GM18907 (cell line): ENCODE measurements around the gene HEG1.
A peak's percentile ranks its signal among the peaks of the same experiment; 100 is the strongest.

Experiments
- ATAC-seq: cut with Tn5 transposase; IDR thresholded peaks from one replicate; pipeline ENCODE4 v1.9.1; 2021; ENCODE audit warnings: mild to moderate bottlenecking, moderate library complexity; ENCODE audit not compliant: unreplicated experiment

Gene HEG1

DNA sequence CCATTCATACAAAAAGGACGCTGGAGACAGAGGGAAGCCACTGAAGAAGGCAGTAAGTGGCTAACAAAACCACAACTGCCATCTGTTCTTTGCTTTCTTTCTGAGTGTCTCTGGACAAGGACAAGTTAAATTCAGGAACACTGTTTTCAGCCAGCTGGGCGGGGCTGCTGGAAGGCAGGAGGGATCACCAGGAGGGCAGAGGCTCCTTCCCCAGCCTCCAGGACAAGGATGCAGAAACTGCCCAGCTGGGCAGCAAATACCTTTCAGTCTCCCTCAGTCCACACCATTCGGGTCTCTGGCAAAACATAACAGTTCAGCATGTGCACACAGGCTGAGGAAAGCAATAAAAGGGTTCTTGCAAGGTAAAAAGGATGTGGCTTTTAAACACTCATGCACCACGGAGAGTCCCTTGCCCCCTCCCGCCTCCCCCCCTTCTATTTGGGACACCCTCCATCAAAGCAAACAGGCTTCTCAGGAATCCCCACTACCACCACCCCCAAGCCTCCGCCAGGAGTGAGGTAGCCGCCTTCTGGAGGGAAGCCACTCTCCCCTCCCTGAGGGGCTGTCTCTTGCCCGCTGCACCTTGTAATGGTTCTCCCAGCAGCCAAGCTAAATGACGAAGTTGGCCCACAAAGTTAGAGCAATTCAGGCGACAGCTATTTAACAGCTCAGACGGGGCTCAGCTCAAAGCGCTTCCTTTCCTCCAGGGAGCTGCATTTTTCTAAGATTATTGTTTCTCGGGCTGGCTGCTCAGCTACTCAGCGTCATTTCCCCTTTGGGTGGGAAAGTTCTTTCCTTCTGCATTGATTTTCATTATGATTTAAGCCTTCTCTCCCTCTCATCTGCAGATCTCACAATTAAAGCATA is 3.8 kb downstream of the HEG1 start:
- no peak for ATAC-seq

GRCh38 chr3:125051205-125051604 is 4.6 kb downstream of the HEG1 start:
- ATAC-seq: no peak

DNA sequence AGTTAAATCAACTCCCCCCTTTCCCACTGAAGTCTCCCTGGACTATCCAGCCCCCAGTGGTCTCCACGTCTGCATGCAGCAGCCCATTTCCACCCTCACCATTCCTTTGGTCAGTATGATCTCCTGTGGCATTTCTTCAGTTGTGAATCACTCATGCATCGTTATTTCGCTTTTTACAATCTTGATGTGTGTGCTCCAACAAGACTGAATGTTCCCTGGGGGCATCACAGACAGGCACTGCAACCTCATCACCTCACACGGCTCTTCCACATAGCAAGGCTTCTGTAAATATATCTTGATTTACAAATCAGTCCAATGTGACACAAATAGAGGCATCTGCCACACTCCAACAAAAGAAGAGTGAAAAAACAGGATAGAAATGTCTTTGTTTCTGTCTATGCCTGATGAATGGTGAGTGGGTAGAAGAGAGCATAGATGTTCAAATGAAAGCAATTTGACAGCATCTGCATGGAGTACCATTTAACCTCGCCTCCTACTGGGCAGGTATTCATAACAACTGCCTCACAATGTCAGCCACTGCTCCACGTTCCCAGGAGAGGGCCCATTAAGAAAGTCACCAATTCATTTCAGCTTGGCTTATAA is 5.2 kb downstream of the HEG1 start:
- ATAC-seq: no peak

- no peak for ATAC-seq
These were observed 7.5 kb downstream of the HEG1 start for GRCh38 chr3:125048282-125048681.

GRCh38 chr3:125045965-125046364 is 9.8 kb downstream of the HEG1 start:
- ATAC-seq: no peak

DNA sequence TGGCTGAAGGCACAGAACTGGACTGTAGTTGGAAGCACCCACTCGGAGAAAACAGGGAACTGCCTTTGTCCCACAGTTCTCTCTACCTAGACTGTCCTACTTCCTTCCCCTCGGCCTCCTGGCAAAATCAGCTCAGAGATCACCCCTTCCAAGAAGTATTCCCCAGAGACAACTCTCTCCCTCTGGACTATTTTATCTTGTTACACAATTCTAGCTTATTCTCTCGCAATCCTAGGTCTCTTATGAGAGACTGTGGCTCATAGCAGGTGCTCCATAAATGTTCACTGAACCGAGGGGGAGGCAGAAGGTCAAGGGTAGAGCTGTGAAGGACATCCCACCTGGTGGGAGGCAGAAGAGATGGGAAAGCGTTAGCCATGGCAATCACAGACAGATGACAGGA is 10.6 kb downstream of the HEG1 start:
- ATAC-seq: no peak

- ATAC-seq: no peak
These were observed 12.1 kb downstream of the HEG1 start for GRCh38 chr3:125043599-125044151.

DNA sequence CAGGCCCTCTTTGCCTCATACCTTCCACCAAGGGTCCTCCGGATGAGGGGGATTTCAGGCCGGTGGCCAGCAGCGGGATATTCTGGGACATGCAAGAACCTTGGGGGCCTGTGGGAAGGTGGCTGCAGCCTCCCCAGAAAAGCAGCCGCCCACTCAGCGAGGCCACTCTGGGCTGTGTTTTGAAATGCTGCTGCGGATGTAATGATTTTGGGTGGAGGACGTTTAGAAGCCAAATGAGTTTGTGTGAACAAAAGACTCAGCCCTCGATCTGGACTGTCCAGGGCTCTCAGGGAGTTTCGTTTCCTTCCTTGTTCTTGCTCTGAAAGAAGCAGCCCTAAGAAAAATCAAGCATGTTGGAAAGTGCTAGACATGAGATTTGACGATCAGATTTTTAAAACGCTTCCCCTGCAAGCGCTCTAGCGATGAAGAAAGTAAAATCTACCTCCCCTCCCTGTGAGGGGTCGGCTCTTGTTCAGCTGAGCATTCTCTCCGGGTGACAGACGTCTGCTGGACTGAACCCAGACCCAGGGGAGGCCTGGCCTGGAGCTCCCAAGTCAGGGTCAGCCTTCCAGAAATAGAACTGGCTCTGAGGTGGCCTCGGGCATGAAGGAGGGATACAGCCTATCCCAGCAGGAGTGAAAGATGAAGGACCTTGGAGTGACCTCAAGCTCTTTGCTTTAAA is 12.9 kb downstream of the HEG1 start:
- ATAC-seq: no peak

GRCh38 chr3:125039131-125040100 is 16.4 kb downstream of the HEG1 start:
- ATAC-seq: no peak

- no peak for ATAC-seq
These were observed 18.2 kb downstream of the HEG1 start for GRCh38 chr3:125037498-125038150.

- ATAC-seq: peak; percentile 57
These were observed 20.6 kb downstream of the HEG1 start for GRCh38 chr3:125035217-125035616.

DNA sequence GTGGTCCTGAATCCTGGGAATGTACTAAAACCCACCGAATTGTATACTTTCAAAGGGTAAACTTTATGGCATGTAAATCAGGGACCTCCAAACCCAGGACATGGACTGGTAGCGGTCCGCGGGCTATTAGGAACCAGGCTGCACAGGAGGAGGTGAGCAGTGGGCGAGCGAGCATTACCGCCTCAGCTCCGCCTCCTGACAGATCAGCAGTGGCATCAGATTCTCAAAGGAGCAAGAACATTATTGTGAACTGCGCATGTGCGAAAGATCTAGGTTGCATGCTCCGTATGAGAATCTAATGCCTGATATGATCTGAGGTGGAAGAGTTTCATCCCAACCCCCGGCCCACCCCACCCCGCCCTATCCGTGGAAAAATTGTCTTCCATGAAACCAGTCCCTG is 22.2 kb downstream of the HEG1 start:
- ATAC-seq: no peak

DNA sequence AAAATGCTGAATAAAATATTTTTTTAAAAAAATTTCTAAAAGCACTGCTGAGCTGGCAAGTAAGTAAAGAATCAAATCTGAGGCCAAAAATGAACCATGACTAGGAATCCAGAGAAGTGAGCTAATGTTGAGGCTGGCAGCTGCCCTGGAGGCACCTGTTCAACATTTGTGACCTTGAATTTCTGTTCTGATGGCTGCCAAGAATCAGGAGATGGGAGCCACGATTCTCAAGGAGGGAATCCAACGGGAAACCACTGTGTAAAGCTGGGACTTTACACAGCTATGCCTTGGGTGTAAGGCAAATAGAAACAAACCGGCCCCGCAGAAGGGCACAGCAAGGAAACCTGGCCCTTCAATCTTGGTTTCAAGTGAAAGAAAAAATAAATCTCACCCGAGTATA is 22.7 kb downstream of the HEG1 start:
- ATAC-seq: no peak

- ATAC-seq: no peak
These were observed 23.1 kb downstream of the HEG1 start for GRCh38 chr3:125032683-125033082.

DNA sequence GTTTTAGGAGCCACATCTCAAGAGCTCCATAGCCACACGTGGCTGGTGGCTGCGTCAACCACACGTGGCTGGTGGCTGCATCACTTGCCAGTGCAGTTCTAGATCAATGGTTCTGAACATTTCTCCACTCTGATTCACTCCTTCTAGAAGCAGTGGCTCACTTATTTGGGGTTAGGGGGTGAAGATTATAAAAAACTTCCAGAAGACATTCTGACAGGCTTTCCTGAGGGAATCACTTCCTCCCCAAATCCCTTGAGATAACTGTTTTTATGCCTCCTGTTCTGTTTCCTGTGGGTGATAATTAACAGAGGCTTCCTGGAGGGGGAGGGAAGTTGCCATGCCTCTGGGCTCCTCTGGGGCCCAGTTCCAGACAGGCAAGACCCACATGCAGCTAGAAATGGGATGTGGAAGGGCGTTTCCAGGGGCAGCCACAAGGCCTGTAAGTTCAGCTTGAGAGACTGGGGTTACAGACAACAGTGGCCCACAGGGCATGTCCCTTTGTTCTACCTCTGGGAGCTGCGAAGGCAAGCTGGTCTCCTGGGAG is 23.6 kb downstream of the HEG1 start:
- no peak for ATAC-seq

GRCh38 chr3:125031544-125031943 is 24.3 kb downstream of the HEG1 start:
- no peak for ATAC-seq

DNA sequence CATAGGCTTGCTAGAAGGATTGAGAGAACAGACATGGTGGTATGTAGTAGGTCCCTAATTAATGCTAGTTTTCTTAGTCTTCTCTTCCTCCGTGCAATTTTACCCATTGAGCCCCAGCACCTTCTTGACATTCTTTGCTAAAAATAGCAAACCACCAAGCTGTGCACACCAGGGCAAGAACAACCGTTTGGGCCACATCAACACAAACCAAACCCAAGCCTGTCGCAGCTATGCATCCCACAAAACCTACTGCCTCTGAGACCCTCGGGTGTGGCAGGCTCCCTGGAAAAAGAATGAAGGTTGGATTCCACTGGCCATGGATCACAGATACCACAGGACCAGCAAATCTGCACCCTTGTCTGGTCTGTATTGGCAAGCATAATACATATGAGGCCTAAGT is 27.1 kb downstream of the HEG1 start:
- ATAC-seq: no peak

GRCh38 chr3:125025642-125026041 is 30.2 kb downstream of the HEG1 start:
- no peak for ATAC-seq

DNA sequence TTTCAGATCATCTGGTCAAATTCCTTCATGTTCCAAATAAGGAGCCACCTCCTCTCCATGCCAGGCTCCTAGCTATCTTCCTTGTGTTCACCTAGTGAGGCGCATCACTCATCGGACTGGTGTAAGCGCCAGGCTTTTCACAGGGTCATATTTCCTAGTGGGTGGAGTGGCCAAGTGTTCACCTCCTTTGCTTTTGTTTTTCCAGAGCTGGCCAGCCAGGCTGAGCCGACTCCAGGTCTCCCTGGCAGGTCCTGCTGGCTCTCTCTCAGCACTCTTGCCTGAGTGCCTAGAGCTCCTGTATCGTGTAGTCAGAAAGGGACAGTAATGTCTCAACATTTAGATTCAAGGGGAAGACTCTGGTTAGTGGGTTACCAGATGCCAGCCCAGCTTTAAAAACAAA is 31.0 kb downstream of the HEG1 start:
- no peak for ATAC-seq
